NCI-H2196 (cell line): ENCODE measurements around the gene PRLH.
A peak's percentile ranks its signal among the peaks of the same experiment; 100 is the strongest.
"Not testable (repeated sequence)": the region's sequence is repeated elsewhere in the genome, so short reads cannot be mapped to it uniquely, and the experiment has no call there.

Experiments
- DNase-seq: peaks from one replicate; lab custom pipeline; 2025; ENCODE audit not compliant: unreplicated experiment; lab: John Stamatoyannopoulos, UW

Gene PRLH

GRCh38 chr2:237581326-237581725, 15.0 kb downstream of the PRLH start:
- DNase-seq: no peak

- peak; percentile 81 for DNase-seq
Observed at GRCh38 chr2:237581751-237582746, 15.7 kb downstream of the PRLH start.

GRCh38 chr2:237583385-237584295, 17.3 kb downstream of the PRLH start:
- DNase-seq: no peak

- no peak for DNase-seq
Observed at GRCh38 chr2:237585590-237586221, 19.3 kb downstream of the PRLH start.

- no peak for DNase-seq
Observed at GRCh38 chr2:237588044-237588696, 21.8 kb downstream of the PRLH start.

- DNase-seq: peak; percentile 83
Observed at GRCh38 chr2:237590272-237591140, 24.1 kb downstream of the PRLH start, which contains the start of gene RAB17. TSS of gene RAB17 (minus strand) at chr2:237590734. CDS start at chr2:237586154, 4,580 bp downstream.

GRCh38 chr2:237591141-237591881, 24.9 kb downstream of the PRLH start:
- DNase-seq: peak; percentile 38

- DNase-seq: no peak
Observed at GRCh38 chr2:237592425-237592980, 26.1 kb downstream of the PRLH start.

- no peak for DNase-seq
Observed at GRCh38 chr2:237593036-237593435, 26.7 kb downstream of the PRLH start.

GRCh38 chr2:237593596-237594320, 27.4 kb downstream of the PRLH start:
- no peak for DNase-seq

GRCh38 chr2:237594514-237594871, 28.1 kb downstream of the PRLH start:
- DNase-seq: no peak

GRCh38 chr2:237595829-237596519, 29.6 kb downstream of the PRLH start:
- not testable (repeated sequence) for DNase-seq

- no peak for DNase-seq
Observed at GRCh38 chr2:237596520-237597195, 30.3 kb downstream of the PRLH start.

- DNase-seq: no peak
Observed at GRCh38 chr2:237597196-237598145, 31.1 kb downstream of the PRLH start.

GRCh38 chr2:237598468-237599208, 32.3 kb downstream of the PRLH start:
- no peak for DNase-seq
